ENCODE results near the gene PDHX.

Gene PDHX

DNA sequence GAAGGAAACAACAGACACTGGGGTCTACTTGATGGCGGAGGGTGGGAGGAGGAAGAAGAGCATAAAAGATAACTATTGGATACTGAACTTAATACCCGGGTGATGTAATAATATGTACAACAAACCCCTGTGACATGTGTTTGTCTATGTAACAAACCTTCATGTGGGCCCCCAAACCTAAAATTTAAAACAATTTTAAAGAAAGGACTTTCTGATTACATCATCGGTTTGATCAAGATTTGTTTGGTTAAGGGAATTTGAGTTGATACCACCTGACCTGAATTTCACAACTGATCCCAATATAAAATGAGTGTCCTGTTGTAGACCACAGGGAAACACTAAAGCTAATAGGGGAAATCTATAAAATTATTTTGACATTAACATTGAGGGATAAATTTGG is 34.5 kb upstream of the PDHX start:
- TF ChIP-seq SNAI2 (CRISPR knock-in tag; IDR thresholded peaks at IDR 0.05): no peak
- TF ChIP-seq, protein P1, sequence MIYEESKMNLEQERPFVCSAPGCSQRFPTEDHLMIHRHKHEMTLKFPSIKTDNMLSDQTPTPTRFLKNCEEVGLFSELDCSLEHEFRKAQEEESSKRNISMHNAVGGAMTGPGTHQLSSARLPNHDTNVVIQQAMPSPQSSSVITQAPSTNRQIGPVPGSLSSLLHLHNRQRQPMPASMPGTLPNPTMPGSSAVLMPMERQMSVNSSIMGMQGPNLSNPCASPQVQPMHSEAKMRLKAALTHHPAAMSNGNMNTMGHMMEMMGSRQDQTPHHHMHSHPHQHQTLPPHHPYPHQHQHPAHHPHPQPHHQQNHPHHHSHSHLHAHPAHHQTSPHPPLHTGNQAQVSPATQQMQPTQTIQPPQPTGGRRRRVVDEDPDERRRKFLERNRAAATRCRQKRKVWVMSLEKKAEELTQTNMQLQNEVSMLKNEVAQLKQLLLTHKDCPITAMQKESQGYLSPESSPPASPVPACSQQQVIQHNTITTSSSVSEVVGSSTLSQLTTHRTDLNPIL (CRISPR knock-in tag; IDR thresholded peaks at IDR 0.05; ENCODE audit: low read depth): no peak
- no peak for TF ChIP-seq RARB (CRISPR knock-in tag; IDR thresholded peaks at IDR 0.05)
- TF ChIP-seq ZC3H10 (CRISPR knock-in tag; IDR thresholded peaks at IDR 0.05): no peak
- no peak for TF ChIP-seq ZFP30 (CRISPR knock-in tag; IDR thresholded peaks at IDR 0.05)
- TF ChIP-seq OSR1 (CRISPR knock-in tag; IDR thresholded peaks at IDR 0.05): no peak
- no peak for TF ChIP-seq ESRRG (CRISPR knock-in tag; IDR thresholded peaks at IDR 0.05)
- no peak for TF ChIP-seq ARNTL (CRISPR knock-in tag; IDR thresholded peaks at IDR 0.05; ENCODE audit: borderline replicate concordance, low read depth)
- TF ChIP-seq ZFP3 (CRISPR knock-in tag; IDR thresholded peaks at IDR 0.05): no peak
- no peak for TF ChIP-seq TCF4 (CRISPR knock-in tag; IDR thresholded peaks at IDR 0.05; ENCODE audit: borderline replicate concordance)
- TF ChIP-seq CSDC2 (CRISPR knock-in tag; IDR thresholded peaks at IDR 0.05): no peak
- TF ChIP-seq, protein P2, sequence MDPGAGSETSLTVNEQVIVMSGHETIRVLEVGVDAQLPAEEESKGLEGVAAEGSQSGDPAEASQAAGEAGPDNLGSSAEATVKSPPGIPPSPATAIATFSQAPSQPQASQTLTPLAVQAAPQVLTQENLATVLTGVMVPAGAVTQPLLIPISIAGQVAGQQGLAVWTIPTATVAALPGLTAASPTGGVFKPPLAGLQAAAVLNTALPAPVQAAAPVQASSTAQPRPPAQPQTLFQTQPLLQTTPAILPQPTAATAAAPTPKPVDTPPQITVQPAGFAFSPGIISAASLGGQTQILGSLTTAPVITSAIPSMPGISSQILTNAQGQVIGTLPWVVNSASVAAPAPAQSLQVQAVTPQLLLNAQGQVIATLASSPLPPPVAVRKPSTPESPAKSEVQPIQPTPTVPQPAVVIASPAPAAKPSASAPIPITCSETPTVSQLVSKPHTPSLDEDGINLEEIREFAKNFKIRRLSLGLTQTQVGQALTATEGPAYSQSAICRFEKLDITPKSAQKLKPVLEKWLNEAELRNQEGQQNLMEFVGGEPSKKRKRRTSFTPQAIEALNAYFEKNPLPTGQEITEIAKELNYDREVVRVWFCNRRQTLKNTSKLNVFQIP (CRISPR knock-in tag; IDR thresholded peaks at IDR 0.05; ENCODE audit: borderline replicate concordance, low read depth): no peak
- no peak for TF ChIP-seq BACH2 (CRISPR knock-in tag; IDR thresholded peaks at IDR 0.05; ENCODE audit: borderline replicate concordance)
- TF ChIP-seq, protein P3, sequence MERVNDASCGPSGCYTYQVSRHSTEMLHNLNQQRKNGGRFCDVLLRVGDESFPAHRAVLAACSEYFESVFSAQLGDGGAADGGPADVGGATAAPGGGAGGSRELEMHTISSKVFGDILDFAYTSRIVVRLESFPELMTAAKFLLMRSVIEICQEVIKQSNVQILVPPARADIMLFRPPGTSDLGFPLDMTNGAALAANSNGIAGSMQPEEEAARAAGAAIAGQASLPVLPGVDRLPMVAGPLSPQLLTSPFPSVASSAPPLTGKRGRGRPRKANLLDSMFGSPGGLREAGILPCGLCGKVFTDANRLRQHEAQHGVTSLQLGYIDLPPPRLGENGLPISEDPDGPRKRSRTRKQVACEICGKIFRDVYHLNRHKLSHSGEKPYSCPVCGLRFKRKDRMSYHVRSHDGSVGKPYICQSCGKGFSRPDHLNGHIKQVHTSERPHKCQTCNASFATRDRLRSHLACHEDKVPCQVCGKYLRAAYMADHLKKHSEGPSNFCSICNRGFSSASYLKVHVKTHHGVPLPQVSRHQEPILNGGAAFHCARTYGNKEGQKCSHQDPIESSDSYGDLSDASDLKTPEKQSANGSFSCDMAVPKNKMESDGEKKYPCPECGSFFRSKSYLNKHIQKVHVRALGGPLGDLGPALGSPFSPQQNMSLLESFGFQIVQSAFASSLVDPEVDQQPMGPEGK (CRISPR knock-in tag; IDR thresholded peaks at IDR 0.05; ENCODE audit: borderline replicate concordance): no peak
- TF ChIP-seq ZNF8 (CRISPR knock-in tag; IDR thresholded peaks at IDR 0.05): no peak
- TF ChIP-seq ISL1 (CRISPR knock-in tag; IDR thresholded peaks at IDR 0.05): no peak
- no peak for ATAC-seq

- no peak for TF ChIP-seq GLIS3 (CRISPR knock-in tag; IDR thresholded peaks at IDR 0.05)
- no peak for TF ChIP-seq ZFP30 (CRISPR knock-in tag; IDR thresholded peaks at IDR 0.05)
- TF ChIP-seq ZNF70 (CRISPR knock-in tag; IDR thresholded peaks at IDR 0.05): no peak
- no peak for ATAC-seq
Observed at GRCh38 chr11:34886609-34887008, 29.8 kb upstream of the PDHX start.

- TF ChIP-seq ZFP30 (CRISPR knock-in tag; IDR thresholded peaks at IDR 0.05) (no peak), RARB (CRISPR knock-in tag; IDR thresholded peaks at IDR 0.05) (no peak), ISL1 (CRISPR knock-in tag; IDR thresholded peaks at IDR 0.05) (no peak), OSR1 (CRISPR knock-in tag; IDR thresholded peaks at IDR 0.05) (no peak), ZNF8 (CRISPR knock-in tag; IDR thresholded peaks at IDR 0.05) (no peak), ZC3H10 (CRISPR knock-in tag; IDR thresholded peaks at IDR 0.05) (no peak), CSDC2 (CRISPR knock-in tag; IDR thresholded peaks at IDR 0.05) (no peak), ESRRG (CRISPR knock-in tag; IDR thresholded peaks at IDR 0.05) (no peak), GLIS3 (CRISPR knock-in tag; IDR thresholded peaks at IDR 0.05) (no peak), ZNF70 (CRISPR knock-in tag; IDR thresholded peaks at IDR 0.05) (no peak), TOX (CRISPR knock-in tag; IDR thresholded peaks at IDR 0.05; ENCODE audit: borderline replicate concordance) (no peak), ARNTL (CRISPR knock-in tag; IDR thresholded peaks at IDR 0.05; ENCODE audit: borderline replicate concordance, low read depth) (no peak), ZFP3 (CRISPR knock-in tag; IDR thresholded peaks at IDR 0.05) (no peak), CSRNP3 (CRISPR knock-in tag; IDR thresholded peaks at IDR 0.05) (no peak), BACH2 (CRISPR knock-in tag; IDR thresholded peaks at IDR 0.05; ENCODE audit: borderline replicate concordance) (no peak), ZNF565 (CRISPR knock-in tag; conservative IDR thresholded peaks at IDR 0.05; ENCODE audit: low read depth) (no peak)
- TF ChIP-seq, protein P4, sequence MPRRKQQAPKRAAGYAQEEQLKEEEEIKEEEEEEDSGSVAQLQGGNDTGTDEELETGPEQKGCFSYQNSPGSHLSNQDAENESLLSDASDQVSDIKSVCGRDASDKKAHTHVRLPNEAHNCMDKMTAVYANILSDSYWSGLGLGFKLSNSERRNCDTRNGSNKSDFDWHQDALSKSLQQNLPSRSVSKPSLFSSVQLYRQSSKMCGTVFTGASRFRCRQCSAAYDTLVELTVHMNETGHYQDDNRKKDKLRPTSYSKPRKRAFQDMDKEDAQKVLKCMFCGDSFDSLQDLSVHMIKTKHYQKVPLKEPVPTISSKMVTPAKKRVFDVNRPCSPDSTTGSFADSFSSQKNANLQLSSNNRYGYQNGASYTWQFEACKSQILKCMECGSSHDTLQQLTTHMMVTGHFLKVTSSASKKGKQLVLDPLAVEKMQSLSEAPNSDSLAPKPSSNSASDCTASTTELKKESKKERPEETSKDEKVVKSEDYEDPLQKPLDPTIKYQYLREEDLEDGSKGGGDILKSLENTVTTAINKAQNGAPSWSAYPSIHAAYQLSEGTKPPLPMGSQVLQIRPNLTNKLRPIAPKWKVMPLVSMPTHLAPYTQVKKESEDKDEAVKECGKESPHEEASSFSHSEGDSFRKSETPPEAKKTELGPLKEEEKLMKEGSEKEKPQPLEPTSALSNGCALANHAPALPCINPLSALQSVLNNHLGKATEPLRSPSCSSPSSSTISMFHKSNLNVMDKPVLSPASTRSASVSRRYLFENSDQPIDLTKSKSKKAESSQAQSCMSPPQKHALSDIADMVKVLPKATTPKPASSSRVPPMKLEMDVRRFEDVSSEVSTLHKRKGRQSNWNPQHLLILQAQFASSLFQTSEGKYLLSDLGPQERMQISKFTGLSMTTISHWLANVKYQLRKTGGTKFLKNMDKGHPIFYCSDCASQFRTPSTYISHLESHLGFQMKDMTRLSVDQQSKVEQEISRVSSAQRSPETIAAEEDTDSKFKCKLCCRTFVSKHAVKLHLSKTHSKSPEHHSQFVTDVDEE (CRISPR knock-in tag; IDR thresholded peaks at IDR 0.05): no peak
- TF ChIP-seq, protein P3 (CRISPR knock-in tag; IDR thresholded peaks at IDR 0.05; ENCODE audit: borderline replicate concordance): no peak
- TF ChIP-seq, protein P1 (CRISPR knock-in tag; IDR thresholded peaks at IDR 0.05; ENCODE audit: low read depth): no peak
- TF ChIP-seq, protein P2 (CRISPR knock-in tag; IDR thresholded peaks at IDR 0.05; ENCODE audit: borderline replicate concordance, low read depth): no peak
- no peak for ATAC-seq
Observed at GRCh38 chr11:34887260-34887659, 29.2 kb upstream of the PDHX start.
